H1 (cell line): ENCODE results near the gene AHRR. TPM values are rescaled to one million over a fixed set of nuclear protein-coding genes. Genes with fewer than 3 reads are reported as not detected.

Experiments used
- CTCF ChIA-PET: fragments of 300-600 bp; sonication (Branson Sonifier 250); formaldehyde crosslinking; loops from one replicate; lab custom pipeline; 2021; ENCODE audit not compliant: partially characterized antibody; lab: Charles Lee
- POLR2A ChIA-PET: fragments of 300-600 bp; sonication (Branson Sonifier 250); formaldehyde crosslinking; loops from one replicate; lab custom pipeline; 2021; ENCODE audit warnings: inconsistent platforms; ENCODE audit not compliant: partially characterized antibody; lab: Charles Lee
- DNase-seq, 2 experiments: peaks; one replicate each; pipeline versions ENCODE4 v3.0.0 to v3.0.0-alpha.2; 2010 to 2022; ENCODE audit warnings: low spot score in 2 of 2, low read depth in 1 of 2, mixed read lengths in 1 of 2
- FAIRE-seq: peaks from 2 replicates; lab custom pipeline; 2011; peaks lifted over from hg19 to GRCh38; lab: Jason Lieb, UNC
- H2AFZ ChIP-seq: 2 replicates; pipeline ENCODE4 v1.8.1; 2012; ENCODE audit warnings: low read length, inconsistent platforms
- H2AK5ac ChIP-seq: 2 replicates; pipeline ENCODE4 v1.6.1; 2013; ENCODE audit warnings: low read depth, low read length
- H2BK120ac ChIP-seq: replicated peaks from 2 replicates; pipeline ENCODE3; 2013; ENCODE audit warnings: low read depth, low read length, inconsistent platforms
- H2BK12ac ChIP-seq: 2 replicates; pipeline ENCODE4 v1.6.1; 2013; ENCODE audit warnings: low read depth, low read length
- H2BK15ac ChIP-seq: 2 replicates; pipeline ENCODE4 v1.6.1; 2013; ENCODE audit warnings: low read length
- H2BK20ac ChIP-seq: 2 replicates; pipeline ENCODE4 v1.6.1; 2013; ENCODE audit warnings: low read length
- H2BK5ac ChIP-seq: 2 replicates; pipeline ENCODE4 v1.6.1; 2013; ENCODE audit warnings: low read depth, low read length
- H3K14ac ChIP-seq: 2 replicates; pipeline ENCODE4 v1.6.1; 2013; ENCODE audit warnings: inconsistent platforms; ENCODE audit not compliant: insufficient read length
- H3K18ac ChIP-seq: 2 replicates; pipeline ENCODE4 v1.6.1; 2013; ENCODE audit warnings: low read length; ENCODE audit errors: extremely low read depth
- H3K23ac ChIP-seq: 2 replicates; pipeline ENCODE4 v1.6.1; 2013; ENCODE audit warnings: inconsistent platforms; ENCODE audit not compliant: insufficient read length
- H3K23me2 ChIP-seq: 2 replicates; pipeline ENCODE4 v1.6.1; 2013; ENCODE audit warnings: low read depth, low read length
- H3K27ac ChIP-seq: 2 replicates; pipeline ENCODE4 v1.6.1; 2011; ENCODE audit warnings: low read depth, low read length, inconsistent platforms
- H3K27me3 ChIP-seq, 4 experiments: replicated peaks in 1 of 4; 1 replicate in 1 of 4; 2 replicates in 3 of 4; pipeline versions ENCODE4 v1.6.1 to v1.8.1; 2011 to 2013; ENCODE audit warnings: low read length in 3 of 4, mild to moderate bottlenecking in 3 of 4, inconsistent platforms in 2 of 4, mixed read lengths in 2 of 4, moderate library complexity in 1 of 4; ENCODE audit not compliant: control insufficient read depth in 3 of 4, insufficient read depth in 3 of 4; ENCODE audit errors: extremely low read depth in 1 of 4
- H3K36me3 ChIP-seq, 4 experiments: 2 replicates each; pipeline versions ENCODE4 v1.6.1 to v1.8.1; 2011 to 2013; ENCODE audit warnings: mild to moderate bottlenecking in 4 of 4, low read length in 3 of 4, moderate library complexity in 2 of 4, control low read depth in 1 of 4, inconsistent platforms in 1 of 4; ENCODE audit not compliant: insufficient read depth in 4 of 4, control insufficient read depth in 2 of 4
- H3K4ac ChIP-seq: replicated peaks from 2 replicates; pipeline ENCODE3; 2013; ENCODE audit warnings: low read length, low read depth, mixed read lengths, inconsistent platforms; ENCODE audit not compliant: insufficient read length
- H3K4me1 ChIP-seq, 4 experiments: replicated peaks in 1 of 4; 1 replicate in 1 of 4; 2 replicates in 3 of 4; pipeline versions ENCODE4 v1.6.1 to v1.8.1; 2011 to 2013; ENCODE audit warnings: low read length in 3 of 4, inconsistent platforms in 2 of 4, mixed read lengths in 1 of 4; ENCODE audit not compliant: insufficient read depth in 4 of 4, control insufficient read depth in 3 of 4
- H3K4me2 ChIP-seq, 2 experiments: 2 replicates each; pipeline versions ENCODE4 v1.6.1 to v1.8.1; 2011 to 2013; ENCODE audit warnings: low read depth in 2 of 2, low read length in 2 of 2, control low read depth in 1 of 2, inconsistent platforms in 1 of 2, mild to moderate bottlenecking in 1 of 2; ENCODE audit not compliant: insufficient read depth in 1 of 2
- H3K4me3 ChIP-seq, 4 experiments: fragments of 200-600, 300-600 bp in 1 of 4; sonication (generic), shearing (Covaris generic), sonication (Bioruptor Twin) in 1 of 4; 2 replicates each; pipeline versions ENCODE4 v1.5.1 to v1.8.1; 2011 to 2016; ENCODE audit warnings: low read length in 4 of 4, low read depth in 3 of 4, control low read depth in 2 of 4, inconsistent platforms in 2 of 4, mild to moderate bottlenecking in 2 of 4, mixed read lengths in 1 of 4, moderate library complexity in 1 of 4; ENCODE audit not compliant: insufficient read depth in 2 of 4; ENCODE audit errors: extremely low read depth in 1 of 4
- H3K56ac ChIP-seq: replicated peaks from 2 replicates; pipeline ENCODE3; 2013; ENCODE audit warnings: low read depth, mild to moderate bottlenecking, mixed read lengths, low read length, inconsistent platforms; ENCODE audit not compliant: insufficient read length
- H3K79me1 ChIP-seq: 2 replicates; pipeline ENCODE4 v1.6.1; 2013; ENCODE audit warnings: low read depth, low read length, control low read depth
- H3K79me2 ChIP-seq, 2 experiments: 2 replicates each; pipeline versions ENCODE4 v1.6.1 to v1.8.1; 2012 to 2013; ENCODE audit warnings: low read length in 2 of 2, mild to moderate bottlenecking in 2 of 2, inconsistent platforms in 1 of 2; ENCODE audit not compliant: insufficient read depth in 2 of 2, control insufficient read depth in 1 of 2
- H3K9ac ChIP-seq, 4 experiments: replicated peaks in 1 of 4; 1 replicate in 1 of 4; 2 replicates in 3 of 4; pipeline versions ENCODE4 v1.6.1 to v1.8.1; 2011 to 2013; ENCODE audit warnings: low read depth in 3 of 4, low read length in 3 of 4, control low read depth in 2 of 4, mild to moderate bottlenecking in 2 of 4, moderate library complexity in 2 of 4, inconsistent platforms in 1 of 4; ENCODE audit errors: extremely low read depth in 1 of 4
- H3K9me3 ChIP-seq, 2 experiments: 2 replicates each; pipeline versions ENCODE4 v1.6.1 to v1.8.1; 2012 to 2013; ENCODE audit warnings: mild to moderate bottlenecking in 2 of 2, moderate library complexity in 2 of 2, control low read depth in 1 of 2, inconsistent platforms in 1 of 2, low read depth in 1 of 2, low read length in 1 of 2, mixed read lengths in 1 of 2; ENCODE audit not compliant: insufficient read depth in 2 of 2
- H4K20me1 ChIP-seq, 2 experiments: replicated peaks in 1 of 2; 2 replicates each; pipeline versions ENCODE3 to v1.8.1; 2011 to 2013; ENCODE audit warnings: inconsistent platforms in 2 of 2, low read length in 2 of 2, mild to moderate bottlenecking in 1 of 2; ENCODE audit not compliant: insufficient read depth in 2 of 2, control insufficient read depth in 1 of 2
- H4K5ac ChIP-seq: 2 replicates; pipeline ENCODE4 v1.6.1; 2013; ENCODE audit warnings: low read length, low read depth, mixed read lengths, inconsistent platforms; ENCODE audit not compliant: insufficient read length
- H4K8ac ChIP-seq: 2 replicates; pipeline ENCODE4 v1.8.0; 2013; ENCODE audit warnings: mild to moderate bottlenecking, moderate library complexity, low read length, inconsistent platforms; ENCODE audit not compliant: insufficient read depth; ENCODE audit errors: extremely low read depth
- H4K91ac ChIP-seq: replicated peaks from 2 replicates; pipeline ENCODE3; 2013; ENCODE audit warnings: low read length, mixed read lengths, inconsistent platforms; ENCODE audit not compliant: insufficient read length
- CBX5 ChIP-seq: fragments of 300-800, 300-1000 bp; sonication (generic); IDR thresholded peaks from 2 replicates; pipeline ENCODE4 v1.7.1; 2016; ENCODE audit warnings: antibody characterized with exemption, low read length, low read depth
- CBX8 ChIP-seq: fragments of 300-800, 300-1000 bp; sonication (generic); IDR thresholded peaks from 2 replicates; pipeline ENCODE4 v1.7.1; 2016; ENCODE audit warnings: low read depth, low read length, borderline replicate concordance
- CREB1 ChIP-seq: IDR thresholded peaks from 2 replicates; pipeline ENCODE4 v1.6.1; 2012; ENCODE audit warnings: inconsistent platforms
- EP300 ChIP-seq, 2 experiments: IDR thresholded peaks; 1 replicate in 1 of 2; 2 replicates in 1 of 2; pipeline ENCODE4 v1.6.1; 2011 to 2012; ENCODE audit warnings: low read depth in 2 of 2, low read length in 2 of 2, mild to moderate bottlenecking in 2 of 2, borderline replicate concordance in 1 of 2, inconsistent platforms in 1 of 2, moderate library complexity in 1 of 2
- GTF2F1 ChIP-seq: IDR thresholded peaks from 2 replicates; pipeline ENCODE4 v1.6.1; 2012; ENCODE audit warnings: low read depth, low read length, improper control_type of control experiment, borderline replicate concordance
- JUN ChIP-seq: IDR thresholded peaks from 2 replicates; pipeline ENCODE4 v1.6.1; 2011; ENCODE audit warnings: low read depth, mild to moderate bottlenecking, improper control_type of control experiment, low read length
- KDM4A ChIP-seq: IDR thresholded peaks from one replicate; pipeline ENCODE4 v1.7.1; 2012; ENCODE audit warnings: low read depth, mild to moderate bottlenecking, moderate library complexity, low read length, inconsistent platforms; ENCODE audit not compliant: severe bottlenecking
- NRF1 ChIP-seq: IDR thresholded peaks from 2 replicates; pipeline ENCODE4 v1.6.1; 2011; ENCODE audit warnings: mild to moderate bottlenecking, low read depth, low read length, improper control_type of control experiment
- SIN3A ChIP-seq, 2 experiments: IDR thresholded peaks in 1 of 2; conservative IDR thresholded peaks in 1 of 2; 2 replicates each; pipeline ENCODE4 v1.6.1; 2011 to 2012; ENCODE audit warnings: low read length in 2 of 2, improper control_type of control experiment in 1 of 2, low read depth in 1 of 2, mild to moderate bottlenecking in 1 of 2
- SIX5 ChIP-seq: IDR thresholded peaks from 2 replicates; pipeline ENCODE4 v1.6.1; 2011; ENCODE audit warnings: mild to moderate bottlenecking, low read depth, low read length
- TCF12 ChIP-seq: IDR thresholded peaks from 2 replicates; pipeline ENCODE4 v1.6.1; 2011; ENCODE audit warnings: low read depth, mild to moderate bottlenecking, low read length
- WGBS, 2 experiments: shearing (Covaris generic) in 1 of 2; methylation state at CpG; one replicate each; pipeline versions ENCODE4 v1.1.6 to v1.1.7; 2013 to 2015; ENCODE audit warnings: low lambda C conversion rate in 2 of 2, mixed read lengths in 2 of 2, inconsistent platforms in 1 of 2, low coverage in 1 of 2, missing lambda C conversion rate in 1 of 2; ENCODE audit not compliant: insufficient replicate concordance in 2 of 2, insufficient coverage in 1 of 2, insufficient read length in 1 of 2; ENCODE audit errors: extremely low coverage in 1 of 2, missing lambda C conversion rate in 1 of 2; 5-methylcytosine and 5-hydroxymethylcytosine counted together
- polyA plus RNA-seq, 7 experiments: library from polyadenylated mRNA; depleted of rRNA in 3 of 7; stranded (reverse) in 5 of 7; unstranded in 2 of 7; fragments of >200 nt in 5 of 7; fragments of 200-250 nt in 2 of 7; gene quantifications; 1 replicate in 5 of 7; 2 replicates in 1 of 7; 4 replicates in 1 of 7; pipeline versions ENCODE4 v1.2.1 to v1.2.3, GENCODE V29; 2011 to 2013; ENCODE audit warnings: missing spikeins in 2 of 7, mixed read lengths in 2 of 7
- total RNA-seq: library from RNA; stranded (reverse); fragmentation: NEBNext Ultra II Directional; extraction: Animal tissue kit (Norgen Biotek cat#: 25700); gene quantifications from 2 replicates; pipeline ENCODE4 v1.2.1, GENCODE V29; 2021
- TF ChIP-seq, protein P1 (sequence below), 3 experiments: IDR thresholded peaks; 1 replicate in 2 of 3; 2 replicates in 1 of 3; pipeline versions ENCODE4 v1.5.1 to v1.6.1; 2011; ENCODE audit warnings: low read length in 3 of 3, mild to moderate bottlenecking in 3 of 3, inconsistent platforms in 2 of 3, low read depth in 1 of 3, moderate library complexity in 1 of 3; ENCODE audit not compliant: insufficient read depth in 1 of 3; ENCODE audit errors: control extremely low read depth in 1 of 3

The AHRR gene
- total and polyA plus RNA-seq, 2 of the 8 experiments (the other 6 are each of a cell fraction or from before 2014, with no cell fraction given) = 0.41 to 0.80 TPM

DNA sequence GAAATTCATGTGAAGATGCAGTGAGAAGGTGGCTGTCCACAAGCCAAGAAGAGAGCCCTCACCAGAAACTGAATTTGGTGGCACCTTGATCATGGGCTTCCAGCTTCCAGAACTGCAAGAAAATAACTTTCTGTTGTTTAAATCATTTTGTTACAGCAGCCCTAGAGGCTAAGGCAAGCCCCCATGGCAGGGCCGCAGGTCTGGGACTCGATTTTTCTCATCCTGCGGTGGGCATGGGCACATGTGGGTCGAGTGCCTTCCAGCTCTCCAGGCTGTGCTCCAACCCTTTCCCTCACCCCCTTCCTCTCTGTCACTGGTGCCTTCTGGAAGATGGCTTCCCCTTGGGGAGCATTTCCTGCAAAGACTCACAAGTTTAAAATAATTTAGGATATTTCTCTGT, 40.7 kb downstream of the AHRR start:
- H3K4me3 ChIP-seq = no peak overlapping the region
- no peak overlapping the region for H4K5ac ChIP-seq
- H2AFZ ChIP-seq = no peak overlapping the region
- no peak overlapping the region for H2BK20ac ChIP-seq
- no peaks in the 10 kb centered on the region for H3K79me1 ChIP-seq
- no peaks in the 10 kb centered on the region for H3K36me3 ChIP-seq
- no peak overlapping the region for H3K18ac ChIP-seq
- no peak overlapping the region for H4K91ac ChIP-seq
- DNase-seq = peak in 1 of 2 experiments; percentile 13
- H3K4ac ChIP-seq = no peak overlapping the region
- H2BK120ac ChIP-seq = no peak overlapping the region
- no peak for FAIRE-seq
- no peak overlapping the region for H2BK5ac ChIP-seq
- H3K23me2 ChIP-seq = no peaks in the 10 kb centered on the region
- H3K27ac ChIP-seq = no peak overlapping the region
- ChIA-PET POLR2A (no interaction called here), CTCF (interaction anchor here (1.1 to 1.6 kb wide), 3 partner anchors 8 to 78 kb away, joined by 3 to 4 read pairs (median 3); no protein-coding TSS in a partner anchor)
- no peak overlapping the region for H3K23ac ChIP-seq
- no peak overlapping the region for H3K9ac ChIP-seq
- no peaks in the 10 kb centered on the region for H3K27me3 ChIP-seq
- no peak overlapping the region for H4K8ac ChIP-seq
- H4K20me1 ChIP-seq = no peaks in the 10 kb centered on the region
- no peak overlapping the region for H3K4me2 ChIP-seq
- no peak overlapping the region for H2AK5ac ChIP-seq
- no peak overlapping the region for H3K56ac ChIP-seq
- no peaks in the 10 kb centered on the region for H3K4me1 ChIP-seq
- H3K14ac ChIP-seq = no peak overlapping the region
- no peak overlapping the region for H2BK12ac ChIP-seq
- 86% methylated on average over 4 of the region's 4 CpGs; no CpG with 5 or more reads in 1 of the 2 experiments for WGBS, 2 experiments
- H3K9me3 ChIP-seq = no peaks in the 10 kb centered on the region
- no peak overlapping the region for H2BK15ac ChIP-seq
- H3K79me2 ChIP-seq = no peaks in the 10 kb centered on the region
- TF ChIP-seq CREB1 (no peak), SIN3A (conservative IDR thresholded peaks at IDR 0.05 in 1 of 2, IDR thresholded peaks at IDR 0.05 in 1 of 2; ENCODE audit: low read depth in 1 of 2, low read length in 2 of 2) (no peak), KDM4A (no peak), EP300 (IDR thresholded peaks at IDR 0.05; ENCODE audit: borderline replicate concordance in 1 of 2, low read depth in 2 of 2, low read length in 2 of 2) (no peak), GTF2F1 (no peak), SIX5 (no peak), JUN (no peak), CBX5 (no peak), TCF12 (no peak), NRF1 (no peak), CBX8 (no peak)
- TF ChIP-seq, protein P1, sequence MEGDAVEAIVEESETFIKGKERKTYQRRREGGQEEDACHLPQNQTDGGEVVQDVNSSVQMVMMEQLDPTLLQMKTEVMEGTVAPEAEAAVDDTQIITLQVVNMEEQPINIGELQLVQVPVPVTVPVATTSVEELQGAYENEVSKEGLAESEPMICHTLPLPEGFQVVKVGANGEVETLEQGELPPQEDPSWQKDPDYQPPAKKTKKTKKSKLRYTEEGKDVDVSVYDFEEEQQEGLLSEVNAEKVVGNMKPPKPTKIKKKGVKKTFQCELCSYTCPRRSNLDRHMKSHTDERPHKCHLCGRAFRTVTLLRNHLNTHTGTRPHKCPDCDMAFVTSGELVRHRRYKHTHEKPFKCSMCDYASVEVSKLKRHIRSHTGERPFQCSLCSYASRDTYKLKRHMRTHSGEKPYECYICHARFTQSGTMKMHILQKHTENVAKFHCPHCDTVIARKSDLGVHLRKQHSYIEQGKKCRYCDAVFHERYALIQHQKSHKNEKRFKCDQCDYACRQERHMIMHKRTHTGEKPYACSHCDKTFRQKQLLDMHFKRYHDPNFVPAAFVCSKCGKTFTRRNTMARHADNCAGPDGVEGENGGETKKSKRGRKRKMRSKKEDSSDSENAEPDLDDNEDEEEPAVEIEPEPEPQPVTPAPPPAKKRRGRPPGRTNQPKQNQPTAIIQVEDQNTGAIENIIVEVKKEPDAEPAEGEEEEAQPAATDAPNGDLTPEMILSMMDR (IDR thresholded peaks at IDR 0.05; ENCODE audit: control extremely low read depth in 1 of 3, insufficient read depth in 1 of 3, low read depth in 1 of 3, low read length in 3 of 3) = no peak
